LNCaP clone FGC (cell line): ENCODE data around the gene SIAH2.
A peak's percentile ranks its signal among the peaks of the same experiment; 100 is the strongest.

Source experiments
- DNase-seq: peaks from one replicate; pipeline ENCODE4 v3.0.0-alpha.2; 2011; ENCODE audit warnings: low read depth
- H3K4me3 ChIP-seq: 2 replicates; pipeline ENCODE4 v1.5.1; 2011; ENCODE audit warnings: mild to moderate bottlenecking, low read depth, low read length, control low read depth
- CTCF ChIP-seq: IDR thresholded peaks from 2 replicates; pipeline ENCODE4 v1.5.1; 2012; ENCODE audit warnings: mild to moderate bottlenecking; ENCODE audit not compliant: control insufficient read depth, insufficient read depth; ENCODE audit errors: extremely low read depth

Gene SIAH2

GRCh38 chr3:150703299-150703755 is 59.6 kb downstream of the SIAH2 start:
- DNase-seq: no peak
- peak overlapping the region; percentile 56 for H3K4me3 ChIP-seq
- TF ChIP-seq CTCF: no peak

GRCh38 chr3:150699068-150699639 is 63.8 kb downstream of the SIAH2 start:
- DNase-seq: no peak
- no peak for TF ChIP-seq CTCF
- H3K4me3 ChIP-seq: no peak overlapping the region

GRCh38 chr3:150697646-150698045 is 65.3 kb downstream of the SIAH2 start:
- no peak for TF ChIP-seq CTCF
- DNase-seq: no peak

GRCh38 chr3:150691414-150692040 is 71.4 kb downstream of the SIAH2 start:
- TF ChIP-seq CTCF: no peak

More at GRCh38 chr3:150697646-150698045, 65.3 kb downstream of the SIAH2 start:
- no peak overlapping the region for H3K4me3 ChIP-seq

More at GRCh38 chr3:150691414-150692040, 71.4 kb downstream of the SIAH2 start:
- no peak overlapping the region for H3K4me3 ChIP-seq
- DNase-seq: no peak
